WTC11 (cell line): ENCODE results near the gene RPRD2.

ENCODE experiments used
- AFF4 ChIP-seq: sonication (generic); formaldehyde crosslinking; IDR thresholded peaks from 2 replicates; pipeline ENCODE4 v1.8.1; 2023; ENCODE audit warnings: mild to moderate bottlenecking, missing genetic modification reagents, borderline replicate concordance
- CBFB ChIP-seq: sonication (generic); formaldehyde crosslinking; IDR thresholded peaks from 2 replicates; pipeline ENCODE4 v1.8.1; 2022; ENCODE audit warnings: mild to moderate bottlenecking, low read depth, missing genetic modification reagents
- CTCF ChIP-seq: fragments of 200-600 bp; IDR thresholded peaks from 2 replicates; pipeline ENCODE4 v1.8.0; 2022; ENCODE audit warnings: antibody characterized with exemption
- ELF4 ChIP-seq: sonication (generic); formaldehyde crosslinking; IDR thresholded peaks from 2 replicates; pipeline ENCODE4 v1.8.1; 2022; ENCODE audit warnings: low read depth, mild to moderate bottlenecking, moderate library complexity, missing genetic modification reagents
- JUN ChIP-seq: sonication (generic); formaldehyde crosslinking; IDR thresholded peaks from 2 replicates; pipeline ENCODE4 v1.8.0; 2023; ENCODE audit warnings: mild to moderate bottlenecking, missing genetic modification reagents
- NR2C2 ChIP-seq: sonication (generic); formaldehyde crosslinking; IDR thresholded peaks from 2 replicates; pipeline ENCODE4 v1.8.0; 2022; ENCODE audit warnings: mild to moderate bottlenecking, missing genetic modification reagents
- TP53 ChIP-seq: sonication (generic); formaldehyde crosslinking; IDR thresholded peaks from 2 replicates; pipeline ENCODE4 v1.8.1; 2023; ENCODE audit warnings: mild to moderate bottlenecking, missing genetic modification reagents
- TF ChIP-seq, protein P1 (sequence below): sonication (generic); formaldehyde crosslinking; IDR thresholded peaks from 2 replicates; pipeline ENCODE4 v1.8.0; 2022; ENCODE audit warnings: mild to moderate bottlenecking, missing genetic modification reagents
- TF ChIP-seq, protein P2 (sequence below): sonication (generic); formaldehyde crosslinking; IDR thresholded peaks from 2 replicates; pipeline ENCODE4 v1.8.1; 2023; ENCODE audit warnings: mild to moderate bottlenecking, missing genetic modification reagents, moderate library complexity

DNA sequence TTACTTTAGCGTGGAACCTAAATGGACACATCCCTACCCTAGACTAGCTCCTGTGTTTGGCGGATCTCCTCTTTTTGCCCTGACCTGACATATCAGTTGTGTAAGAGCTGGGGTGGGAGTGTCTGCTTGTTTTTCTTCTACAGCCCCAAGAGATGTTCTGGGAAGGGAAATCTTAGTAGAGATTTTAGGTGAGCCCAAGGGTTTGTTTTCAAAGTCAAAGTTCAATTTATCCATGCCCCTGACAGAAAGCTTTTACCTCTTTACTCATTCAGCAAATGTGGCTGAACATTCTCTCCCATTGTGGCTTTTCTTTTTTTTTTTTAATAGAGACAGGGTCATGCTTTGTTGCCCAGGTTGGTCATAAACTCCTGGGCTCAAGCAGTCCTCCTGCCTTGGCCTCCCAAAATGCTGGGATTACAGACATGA is 116.0 kb downstream of the RPRD2 start:
- TF ChIP-seq CTCF = no peak
- TF ChIP-seq, protein P1, sequence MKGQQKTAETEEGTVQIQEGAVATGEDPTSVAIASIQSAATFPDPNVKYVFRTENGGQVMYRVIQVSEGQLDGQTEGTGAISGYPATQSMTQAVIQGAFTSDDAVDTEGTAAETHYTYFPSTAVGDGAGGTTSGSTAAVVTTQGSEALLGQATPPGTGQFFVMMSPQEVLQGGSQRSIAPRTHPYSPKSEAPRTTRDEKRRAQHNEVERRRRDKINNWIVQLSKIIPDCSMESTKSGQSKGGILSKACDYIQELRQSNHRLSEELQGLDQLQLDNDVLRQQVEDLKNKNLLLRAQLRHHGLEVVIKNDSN (CRISPR knock-in tag) = no peak
- TF ChIP-seq NR2C2 = no peak
- no peak for TF ChIP-seq CBFB
- no peak for TF ChIP-seq ELF4 (CRISPR knock-in tag)
- no peak for TF ChIP-seq JUN (CRISPR knock-in tag)
- no peak for TF ChIP-seq TP53 (CRISPR knock-in tag)
- TF ChIP-seq AFF4 = no peak
- TF ChIP-seq, protein P2, sequence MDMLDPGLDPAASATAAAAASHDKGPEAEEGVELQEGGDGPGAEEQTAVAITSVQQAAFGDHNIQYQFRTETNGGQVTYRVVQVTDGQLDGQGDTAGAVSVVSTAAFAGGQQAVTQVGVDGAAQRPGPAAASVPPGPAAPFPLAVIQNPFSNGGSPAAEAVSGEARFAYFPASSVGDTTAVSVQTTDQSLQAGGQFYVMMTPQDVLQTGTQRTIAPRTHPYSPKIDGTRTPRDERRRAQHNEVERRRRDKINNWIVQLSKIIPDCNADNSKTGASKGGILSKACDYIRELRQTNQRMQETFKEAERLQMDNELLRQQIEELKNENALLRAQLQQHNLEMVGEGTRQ (CRISPR knock-in tag) = no peak
